Measurements from ENCODE around the gene FGR. TPM values are rescaled to one million over a fixed set of nuclear protein-coding genes. Genes with fewer than 3 reads are reported as not detected.

Gene FGR
- total RNA-seq, 2 experiments from 2014 or later: not detected

DNA sequence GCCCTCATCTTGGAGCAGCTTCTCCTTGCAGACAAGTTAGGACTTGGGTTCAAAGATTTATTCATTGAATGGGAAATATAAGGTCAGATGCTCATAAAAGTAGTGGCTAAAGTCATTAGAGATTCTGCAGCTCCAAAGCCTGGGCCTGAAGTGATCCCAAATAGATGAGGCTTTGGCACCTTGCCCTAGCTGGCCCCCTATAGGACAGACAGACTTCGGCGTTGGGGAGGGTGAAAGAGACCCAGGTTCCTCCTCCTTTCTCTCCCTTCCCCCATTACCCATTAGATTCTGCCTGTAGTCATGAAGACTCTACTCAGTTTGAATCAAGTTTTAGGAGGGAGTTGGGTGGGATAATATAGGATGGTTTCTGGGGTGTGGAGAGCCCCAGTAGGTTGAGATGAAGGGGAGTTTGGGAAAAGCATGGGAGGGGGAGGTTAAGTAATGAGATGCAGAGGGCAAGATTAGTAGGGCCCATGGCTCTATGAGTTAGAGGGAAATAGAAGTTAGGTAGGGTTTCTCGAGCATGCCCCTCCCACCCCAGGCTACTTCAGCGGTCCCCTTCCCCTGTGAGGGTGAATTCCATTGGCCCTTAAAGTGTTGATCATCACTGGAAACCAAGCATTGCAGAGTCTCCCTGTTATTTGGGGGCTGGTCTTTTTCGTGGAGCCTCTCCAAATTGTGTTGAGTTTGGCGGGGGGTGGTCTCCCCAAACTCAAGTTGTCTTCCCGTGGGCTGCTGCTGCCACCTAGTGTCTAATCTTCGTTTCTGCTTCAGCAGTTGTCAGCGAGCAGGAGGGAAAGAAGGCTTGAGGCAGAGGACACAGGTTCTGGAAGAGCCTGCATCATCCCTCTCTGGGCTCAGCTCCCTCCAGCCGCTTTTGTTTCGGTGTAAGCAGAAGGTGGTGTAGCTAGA lies 28.9 kb downstream of the FGR start:
- Mint-ChIP-seq H3K9me3 (no peaks in the 10 kb centered on the region), H3K27me3 (peaks cover 5% of the 10 kb centered on the region), H3K36me3 (ENCODE audit: low read depth) (no peaks in the 10 kb centered on the region), H3K27ac (no peak overlapping the region), H3K4me3 (peak overlapping the region; percentile 91), H3K4me1 (peaks cover 25% of the 10 kb centered on the region)
- DNase-seq: peak; percentile 72
- POLR2A ChIA-PET: interaction anchor here (0.6 kb wide), 1 partner anchor 63 kb away, joined by 4 read pairs; no protein-coding TSS in a partner anchor
- CTCF ChIA-PET: interaction anchor here (0.5 to 6.4 kb wide), 22 partner anchors 9 to 512 kb away, joined by 3 to 89 read pairs (median 4); partner anchors contain the start of gene IFI6

DNA sequence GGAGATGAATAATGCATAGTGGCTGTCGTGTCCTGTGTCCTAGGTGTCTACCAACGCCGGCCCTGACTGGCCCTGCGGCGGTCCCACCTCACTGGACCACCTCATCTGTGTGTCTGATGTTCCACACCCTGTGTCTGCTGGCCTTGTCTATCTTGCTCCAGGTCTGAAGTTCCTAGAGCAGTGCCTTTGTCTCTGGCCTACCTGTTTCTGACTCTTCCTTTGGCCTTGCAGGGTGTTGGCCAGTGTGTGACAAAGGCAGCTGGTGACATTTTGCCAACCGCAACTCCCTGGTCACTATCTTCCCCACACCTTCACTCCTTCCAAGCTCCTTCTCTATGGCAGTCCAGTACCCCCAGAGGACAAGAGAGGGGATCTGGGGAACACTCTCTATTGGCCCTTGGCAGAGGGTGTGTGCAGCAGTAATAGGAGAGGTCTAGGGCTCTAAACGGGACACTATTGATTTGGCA lies 29.7 kb downstream of the FGR start:
- CTCF ChIA-PET: interaction anchor here (0.5 to 6.4 kb wide), 10 partner anchors 10 to 513 kb away, joined by 3 to 89 read pairs (median 4); no protein-coding TSS in a partner anchor
- H3K36me3 Mint-ChIP-seq (ENCODE audit: low read depth): no peaks in the 10 kb centered on the region
- H3K27me3 Mint-ChIP-seq: peaks cover 5% of the 10 kb centered on the region
- H3K4me3 Mint-ChIP-seq: peak overlapping the region; percentile 91
- no peak overlapping the region for H3K27ac Mint-ChIP-seq
- POLR2A ChIA-PET: no interaction called here
- H3K9me3 Mint-ChIP-seq: no peaks in the 10 kb centered on the region
- peaks cover 29% of the 10 kb centered on the region for H3K4me1 Mint-ChIP-seq
- DNase-seq: no peak

DNA sequence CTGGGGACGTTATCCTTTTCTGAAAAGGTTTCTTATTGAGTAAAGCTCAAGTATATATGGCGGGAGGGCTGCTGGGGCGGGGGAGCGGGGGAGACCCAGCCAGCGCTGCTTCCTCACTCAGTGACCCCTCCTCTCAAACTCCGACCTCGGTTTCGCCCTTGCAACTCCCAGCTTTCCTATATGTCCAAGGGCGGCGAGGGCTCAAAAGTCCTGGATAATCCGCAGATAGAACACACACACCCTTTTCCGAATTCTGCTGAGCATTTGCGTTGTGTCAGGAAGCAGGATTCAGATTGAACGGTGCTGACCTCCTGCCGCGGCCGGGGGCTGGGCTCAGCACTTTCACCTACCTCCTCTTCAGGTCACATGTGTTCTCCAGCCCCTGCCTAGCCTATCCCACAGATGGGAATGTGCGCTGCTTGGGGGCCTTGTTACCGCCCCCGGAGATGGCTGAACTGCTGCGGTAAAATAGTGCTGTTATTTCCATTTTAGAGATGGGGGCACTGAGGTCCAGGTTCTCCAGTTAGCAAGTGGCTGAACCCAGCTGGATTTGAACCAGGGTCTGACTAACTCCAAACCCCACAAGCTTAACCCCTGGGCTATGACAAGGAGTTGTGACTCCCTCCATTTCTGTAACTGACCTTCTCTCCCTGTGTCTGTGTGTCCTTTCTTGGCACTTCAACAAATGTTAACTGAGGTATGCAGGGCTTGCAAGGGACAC lies 30.2 kb downstream of the FGR start:
- peak overlapping the region; percentile 91 for H3K4me3 Mint-ChIP-seq
- peaks cover 5% of the 10 kb centered on the region for H3K27me3 Mint-ChIP-seq
- no peaks in the 10 kb centered on the region for H3K36me3 Mint-ChIP-seq (ENCODE audit: low read depth)
- no peak overlapping the region for H3K27ac Mint-ChIP-seq
- no peak for DNase-seq
- no peaks in the 10 kb centered on the region for H3K9me3 Mint-ChIP-seq
- ChIA-PET POLR2A (interaction anchor here (0.5 to 0.7 kb wide), 3 partner anchors 67 to 282 kb away, joined by 4 to 6 read pairs (median 4); no protein-coding TSS in a partner anchor), CTCF (interaction anchor here (1.0 to 6.4 kb wide), 11 partner anchors 11 to 305 kb away, joined by 3 to 89 read pairs (median 4); no protein-coding TSS in a partner anchor)
- H3K4me1 Mint-ChIP-seq: peaks cover 35% of the 10 kb centered on the region

DNA sequence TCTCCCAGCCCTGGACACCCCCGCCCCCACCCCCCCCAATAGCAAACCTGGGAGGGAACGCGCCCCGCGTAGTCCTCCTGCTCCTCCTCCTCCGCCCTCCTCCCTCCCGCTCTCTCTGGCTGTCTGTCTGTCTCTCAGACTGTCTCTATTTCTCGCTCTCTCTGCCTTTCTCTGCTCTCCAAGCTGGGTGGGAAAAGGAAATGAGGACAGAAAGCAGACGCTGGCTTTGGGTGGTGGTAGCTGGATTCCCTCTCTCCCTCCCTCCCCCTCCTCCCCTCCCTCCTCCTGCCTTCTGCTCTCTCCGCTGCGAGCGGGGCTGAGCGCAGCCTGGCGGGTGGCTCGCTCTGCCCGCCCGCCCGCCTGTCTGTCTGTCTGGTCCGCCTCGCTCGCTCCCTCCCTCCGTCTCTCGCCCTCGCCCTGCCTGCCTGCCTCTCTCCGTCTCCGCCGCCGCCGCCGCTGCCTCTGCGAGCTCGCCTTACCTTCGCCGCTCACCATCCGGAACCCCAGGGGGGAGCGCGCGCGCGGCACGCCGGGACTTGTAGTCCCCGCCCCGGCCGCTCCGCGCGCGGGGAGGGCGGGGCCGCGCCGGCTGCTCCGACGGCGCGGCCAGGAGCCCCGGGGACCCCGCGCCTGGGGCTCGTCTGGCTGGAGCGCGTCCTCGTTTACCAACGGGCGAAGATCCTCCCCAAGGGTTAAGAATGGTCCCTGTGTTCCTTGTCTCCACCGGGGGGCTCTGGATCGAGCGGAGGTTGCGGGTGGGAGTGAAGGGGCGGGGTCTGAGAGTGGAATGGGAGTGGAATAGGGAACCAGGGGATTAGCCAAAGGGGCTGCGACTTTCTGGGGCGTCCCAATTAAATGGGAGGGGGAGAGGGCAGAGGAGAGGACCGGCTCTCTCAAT lies 31.1 kb downstream of the FGR start, which contains the start of gene AHDC1:
Gene AHDC1, minus strand, starts transcription at position 464 of the 898 bp plus-strand sequence. CDS start 52,029 bp downstream, outside the sequence.
- DNase-seq: peak; percentile 94
- H3K4me3 Mint-ChIP-seq: peak within 1 kb of the TSS; percentile 91
- CTCF ChIA-PET: interaction anchor here (0.8 to 6.4 kb wide), 12 partner anchors 9 to 304 kb away, joined by 3 to 89 read pairs (median 4); no protein-coding TSS in a partner anchor
- no peaks in the 10 kb centered on the region for H3K9me3 Mint-ChIP-seq
- H3K27ac Mint-ChIP-seq: peak within 1 kb of the TSS; percentile 85
- H3K4me1 Mint-ChIP-seq: peaks cover 43% of the 10 kb centered on the region
- POLR2A ChIA-PET: interaction anchor here (0.6 to 0.7 kb wide), 2 partner anchors 78 to 281 kb away, joined by 4 read pairs; no protein-coding TSS in a partner anchor
- no peaks in the 10 kb centered on the region for H3K36me3 Mint-ChIP-seq (ENCODE audit: low read depth)
- peaks cover 5% of the 10 kb centered on the region for H3K27me3 Mint-ChIP-seq

DNA sequence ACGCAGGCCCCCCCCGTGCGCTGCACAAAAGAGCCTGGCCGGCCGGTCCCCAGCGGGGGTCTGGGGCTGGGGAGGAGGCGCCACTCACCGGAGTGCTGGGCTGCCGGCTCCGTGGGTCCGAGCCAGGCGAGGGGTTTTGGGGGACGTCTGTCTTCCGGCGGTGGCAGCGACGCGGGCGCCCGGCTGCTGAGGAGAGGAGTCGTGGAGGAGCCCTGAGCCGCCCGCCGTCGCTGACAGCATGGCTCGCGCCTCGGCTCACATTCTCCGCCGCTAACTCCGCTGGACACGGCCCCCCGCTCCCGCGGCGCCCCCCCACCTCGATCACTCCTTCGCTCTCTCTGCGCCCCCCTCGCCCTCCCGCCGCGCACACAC lies 31.7 kb downstream of the FGR start:
- H3K36me3 Mint-ChIP-seq (ENCODE audit: low read depth): no peaks in the 10 kb centered on the region
- no peaks in the 10 kb centered on the region for H3K9me3 Mint-ChIP-seq
- peak overlapping the region; percentile 91 for H3K4me3 Mint-ChIP-seq
- DNase-seq: no peak
- H3K27ac Mint-ChIP-seq: peak overlapping the region; percentile 54
- ChIA-PET POLR2A (no interaction called here), CTCF (interaction anchor here (0.8 to 6.4 kb wide), 6 partner anchors 8 to 303 kb away, joined by 3 to 89 read pairs (median 4); no protein-coding TSS in a partner anchor)
- peaks cover 48% of the 10 kb centered on the region for H3K4me1 Mint-ChIP-seq
- peaks cover 5% of the 10 kb centered on the region for H3K27me3 Mint-ChIP-seq

DNA sequence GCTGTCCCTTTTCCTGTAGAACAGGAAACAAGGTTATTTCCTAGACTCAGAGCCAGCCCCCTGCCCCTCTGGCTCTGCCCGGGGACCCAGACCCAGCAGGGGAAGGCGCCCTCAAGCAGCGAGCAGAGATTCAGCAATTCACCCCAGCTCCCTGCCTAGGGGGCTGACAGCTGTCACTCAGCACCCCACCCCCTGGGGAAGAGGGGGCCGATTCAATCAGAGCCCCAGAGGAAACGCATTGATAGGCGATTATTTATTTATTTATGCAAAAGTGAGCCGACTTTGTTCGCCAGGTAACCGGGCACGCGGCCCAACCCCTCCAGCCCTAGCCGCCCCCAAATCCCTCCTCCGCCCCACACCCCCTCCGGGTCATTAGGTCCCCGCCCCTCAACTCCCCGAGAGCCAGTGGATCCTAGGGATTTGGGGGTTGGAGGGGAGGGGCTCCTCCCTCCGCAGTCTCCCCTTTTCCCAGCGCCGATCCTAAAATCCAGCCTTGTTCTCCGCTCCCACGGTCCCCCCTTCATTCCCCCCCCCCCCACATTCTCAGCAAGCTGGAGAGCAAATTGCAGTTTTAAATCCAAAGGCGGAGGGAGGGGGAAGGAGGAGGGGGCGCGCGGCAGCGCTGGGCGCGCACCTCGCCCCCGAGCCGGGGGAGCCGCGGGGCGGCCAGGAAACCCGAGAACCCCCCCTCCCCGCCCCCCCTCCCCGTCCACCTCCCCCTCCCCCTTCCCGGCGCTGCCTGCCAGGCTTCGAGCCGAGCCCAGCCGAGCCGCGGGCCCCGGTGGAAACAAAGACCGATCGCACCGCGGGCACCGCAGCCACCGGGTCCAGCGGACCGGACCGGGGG lies 32.3 kb downstream of the FGR start:
- Mint-ChIP-seq H3K36me3 (ENCODE audit: low read depth) (no peaks in the 10 kb centered on the region), H3K4me1 (peaks cover 48% of the 10 kb centered on the region), H3K27me3 (peaks cover 5% of the 10 kb centered on the region), H3K9me3 (no peaks in the 10 kb centered on the region), H3K27ac (peak overlapping the region; percentile 60), H3K4me3 (peak overlapping the region; percentile 73)
- peak; percentile 46 for DNase-seq
- CTCF ChIA-PET: interaction anchor here (0.6 to 2.7 kb wide), 8 partner anchors 26 to 1357 kb away, joined by 3 to 11 read pairs (median 4); no protein-coding TSS in a partner anchor
- POLR2A ChIA-PET: no interaction called here

DNA sequence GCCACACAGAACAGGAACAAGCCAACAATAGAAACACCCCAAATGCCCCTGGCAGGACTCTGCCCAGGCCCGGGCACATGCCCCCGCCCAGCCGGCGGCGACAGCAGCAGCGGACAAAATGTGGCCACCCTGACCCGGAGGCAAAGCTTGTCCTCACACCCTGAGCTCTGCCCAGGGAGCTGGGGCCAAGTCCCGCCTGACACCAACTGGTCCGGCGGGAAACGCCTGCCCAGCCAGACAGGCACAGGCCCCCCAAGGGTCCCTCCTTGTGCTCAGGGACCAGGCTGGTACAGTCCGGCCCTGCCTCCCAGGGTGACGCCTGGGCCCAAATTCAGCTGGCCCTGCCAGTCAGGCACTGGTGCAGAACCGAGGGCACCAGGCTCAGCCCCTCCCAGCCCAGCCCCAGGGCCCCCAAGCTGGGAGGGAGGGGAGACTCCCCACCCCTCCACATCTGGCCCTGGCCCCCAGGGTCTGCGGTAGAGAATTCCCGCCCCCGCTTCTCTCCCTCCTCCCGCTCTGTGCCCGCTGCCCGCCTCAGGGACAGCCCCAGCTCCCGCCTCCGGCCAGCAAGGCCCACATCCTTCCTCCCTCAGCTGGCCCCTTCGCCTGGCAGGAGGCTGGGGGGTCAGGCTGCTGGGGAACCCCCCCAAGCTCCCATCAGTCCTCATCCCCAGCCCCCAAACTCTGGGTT lies 33.1 kb downstream of the FGR start:
- ChIA-PET POLR2A (no interaction called here), CTCF (interaction anchor here (0.5 to 2.7 kb wide), 14 partner anchors 10 to 1060 kb away, joined by 3 to 11 read pairs (median 4); no protein-coding TSS in a partner anchor)
- Mint-ChIP-seq H3K36me3 (ENCODE audit: low read depth) (no peaks in the 10 kb centered on the region), H3K4me3 (peak overlapping the region; percentile 73), H3K4me1 (peaks cover 46% of the 10 kb centered on the region), H3K9me3 (no peaks in the 10 kb centered on the region), H3K27me3 (peaks cover 5% of the 10 kb centered on the region), H3K27ac (peak overlapping the region; percentile 11)
- no peak for DNase-seq

DNA sequence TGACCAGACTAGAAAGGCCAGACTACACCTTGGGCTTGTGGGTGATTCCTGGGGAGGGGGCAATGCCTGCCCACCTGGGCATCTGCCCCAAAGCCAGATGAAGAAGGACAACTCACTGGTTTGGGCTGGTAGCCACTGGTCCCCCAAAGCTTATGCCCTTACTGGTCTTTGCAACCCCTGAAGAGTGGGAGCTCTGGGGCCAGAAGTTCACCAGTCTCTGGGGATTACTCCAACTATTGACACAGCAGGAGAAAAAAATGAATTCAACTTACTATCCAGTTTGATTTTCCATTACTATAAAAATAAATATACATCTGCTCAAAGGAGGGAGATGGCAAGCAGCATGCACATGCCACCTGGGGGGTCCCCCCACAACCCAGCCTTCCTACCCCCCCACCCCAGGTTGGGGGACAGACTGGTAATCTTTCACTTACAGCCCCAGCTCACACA lies 33.6 kb downstream of the FGR start:
- Mint-ChIP-seq H3K4me3 (peak overlapping the region; percentile 15), H3K27me3 (peaks cover 5% of the 10 kb centered on the region), H3K4me1 (peaks cover 41% of the 10 kb centered on the region), H3K9me3 (no peaks in the 10 kb centered on the region), H3K27ac (peak overlapping the region; percentile 11), H3K36me3 (ENCODE audit: low read depth) (no peaks in the 10 kb centered on the region)
- no peak for DNase-seq
- ChIA-PET POLR2A (no interaction called here), CTCF (interaction anchor here (1.0 to 2.7 kb wide), 11 partner anchors 10 to 210 kb away, joined by 3 to 11 read pairs (median 4); no protein-coding TSS in a partner anchor)

DNA sequence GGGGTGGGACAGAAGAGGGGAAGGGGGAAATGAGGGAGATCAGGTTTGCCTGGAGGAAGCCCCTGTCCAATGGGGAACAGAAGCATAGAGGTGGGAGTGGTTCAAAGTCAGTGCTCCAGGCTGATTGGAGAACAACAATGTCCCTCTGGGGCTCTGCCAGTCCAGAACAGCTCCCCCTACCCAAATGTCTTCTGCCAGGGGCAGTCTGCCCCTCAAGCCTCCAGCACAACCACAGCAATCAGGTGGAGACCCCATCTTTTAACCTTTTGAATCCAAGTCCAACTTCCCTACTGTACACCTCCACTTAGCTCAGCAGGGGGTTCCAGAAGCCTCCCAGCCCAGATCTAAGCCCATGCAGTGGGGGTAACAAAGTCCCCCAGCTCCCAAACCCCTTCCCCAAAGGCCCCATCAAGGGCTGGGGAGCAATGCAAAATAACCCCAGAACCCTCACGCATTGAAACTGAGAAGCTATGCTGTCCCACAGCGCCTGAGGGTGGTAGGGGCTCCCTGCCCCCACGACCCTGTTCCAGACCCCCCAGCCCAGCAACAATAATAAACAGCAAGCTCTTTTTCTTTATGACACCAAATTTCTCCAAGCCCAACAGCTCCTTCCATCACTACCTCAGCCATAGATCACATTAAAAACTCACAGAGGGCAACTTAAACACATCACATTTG lies 34.3 kb downstream of the FGR start:
- CTCF ChIA-PET: interaction anchor here (1.1 to 2.7 kb wide), 14 partner anchors 9 to 555 kb away, joined by 3 to 11 read pairs (median 4); no protein-coding TSS in a partner anchor
- H3K4me3 Mint-ChIP-seq: no peak overlapping the region
- H3K27ac Mint-ChIP-seq: no peak overlapping the region
- no peaks in the 10 kb centered on the region for H3K36me3 Mint-ChIP-seq (ENCODE audit: low read depth)
- peaks cover 36% of the 10 kb centered on the region for H3K4me1 Mint-ChIP-seq
- POLR2A ChIA-PET: no interaction called here
- no peak for DNase-seq
- no peaks in the 10 kb centered on the region for H3K9me3 Mint-ChIP-seq
- H3K27me3 Mint-ChIP-seq: peaks cover 5% of the 10 kb centered on the region

Measured in activated CD4-positive, alpha-beta T cell treated with anti-CD3 and anti-CD28 coated beads, Interleukin-2, amount 10 ng/mL, durations not matched to agents 7 days and 5 days (primary cell).